Hepatocyte (in vitro differentiated cells): ENCODE data around the gene BARX2. TPM values are rescaled to one million over a fixed set of nuclear protein-coding genes. Genes with fewer than 3 reads are reported as not detected.

Experiments used
- DNase-seq: peaks from one replicate; pipeline ENCODE4 v3.0.0-alpha.2; 2016; ENCODE audit warnings: low spot score
- H2AFZ ChIP-seq: fragments of 200-600 bp; sonication (generic); 2 replicates; pipeline ENCODE4 v1.6.0; 2016; ENCODE audit warnings: antibody characterized with exemption, mild to moderate bottlenecking
- H3K27ac ChIP-seq: fragments of 200-600 bp; sonication (generic); 2 replicates; pipeline ENCODE4 v1.5.1; 2016; ENCODE audit warnings: mild to moderate bottlenecking
- H3K27me3 ChIP-seq: fragments of 200-600 bp; sonication (generic); 2 replicates; pipeline ENCODE4 v1.6.1; 2016
- H3K36me3 ChIP-seq: fragments of 200-600 bp; sonication (generic); replicated peaks from 2 replicates; pipeline ENCODE4 v1.5.1; 2016; ENCODE audit warnings: low read depth; ENCODE audit not compliant: insufficient read depth
- H3K4me1 ChIP-seq: fragments of 200-600 bp; sonication (generic); 2 replicates; pipeline ENCODE4 v1.5.1; 2016; ENCODE audit warnings: mild to moderate bottlenecking, moderate library complexity; ENCODE audit not compliant: insufficient read depth
- H3K4me2 ChIP-seq: fragments of 200-600 bp; sonication (generic); 2 replicates; pipeline ENCODE4 v1.6.0; 2016
- H3K4me3 ChIP-seq: fragments of 200-600 bp; sonication (generic); 2 replicates; pipeline ENCODE4 v1.5.1; 2016; ENCODE audit warnings: mild to moderate bottlenecking
- H3K79me2 ChIP-seq: fragments of 200-600 bp; sonication (generic); 2 replicates; pipeline ENCODE4 v1.6.0; 2017; ENCODE audit warnings: mild to moderate bottlenecking
- H3K9me2 ChIP-seq: fragments of 200-600 bp; sonication (generic); replicated peaks from 2 replicates; pipeline ENCODE4 v1.6.0; 2017; ENCODE audit warnings: mild to moderate bottlenecking; ENCODE audit not compliant: insufficient read depth
- H3K9me3 ChIP-seq: fragments of 200-600 bp; sonication (generic); 2 replicates; pipeline ENCODE4 v1.5.1; 2016; ENCODE audit warnings: low read depth, mild to moderate bottlenecking
- H4K20me1 ChIP-seq: fragments of 200-600 bp; sonication (generic); 2 replicates; pipeline ENCODE4 v1.6.0; 2016; ENCODE audit warnings: mild to moderate bottlenecking; ENCODE audit not compliant: insufficient read depth, poor library complexity, severe bottlenecking
- CTCF ChIP-seq: fragments of 200-600 bp; sonication (generic); IDR thresholded peaks from 2 replicates; pipeline ENCODE4 v1.5.1; 2016; ENCODE audit warnings: antibody characterized with exemption, mild to moderate bottlenecking; ENCODE audit not compliant: poor library complexity
- EZH2 ChIP-seq: fragments of 200-600 bp; sonication (generic); IDR thresholded peaks from 2 replicates; pipeline ENCODE4 v1.6.1; 2016; ENCODE audit warnings: antibody characterized with exemption, mild to moderate bottlenecking, borderline replicate concordance
- EZH2phosphoT487 ChIP-seq: fragments of 200-600 bp; sonication (generic); IDR thresholded peaks from one replicate; pipeline ENCODE4 v1.6.1; 2018; ENCODE audit warnings: antibody characterized with exemption, mild to moderate bottlenecking, low read depth, moderate library complexity; ENCODE audit not compliant: unreplicated experiment, severe bottlenecking
- WGBS: methylation state at CpG from one replicate; pipeline ENCODE4 v1.1.6; 2016; ENCODE audit warnings: low lambda C conversion rate; ENCODE audit errors: missing lambda C conversion rate; 5-methylcytosine and 5-hydroxymethylcytosine counted together
- polyA plus RNA-seq: library from polyadenylated mRNA; unstranded; fragments of >200 nt; fragmentation: Nextera tagmentation; extraction: Ambion mirVana; gene quantifications from 2 replicates; pipeline ENCODE4 v1.2.1, GENCODE V29; 2016
- total RNA-seq: library from RNA; depleted of rRNA; stranded (reverse); fragments of >200 nt; gene quantifications from 2 replicates; pipeline ENCODE4 v1.2.3, GENCODE V29; 2014

BARX2 gene
- total and polyA plus RNA-seq, 2 experiments from 2014 or later: 0.10 to 0.77 TPM

- TF ChIP-seq EZH2 (no peak), EZH2phosphoT487 (no peak), CTCF (no peak)
- 79% methylated on average over 2 of the region's 2 CpGs for WGBS
- Histone ChIP-seq H3K9me3 (no peaks in the 10 kb centered on the region), H3K9me2 (no peaks in the 10 kb centered on the region), H3K4me1 (peaks cover 9% of the 10 kb centered on the region), H4K20me1 (no peaks in the 10 kb centered on the region), H3K27ac (no peak overlapping the region), H3K36me3 (no peaks in the 10 kb centered on the region), H3K27me3 (peaks cover 3% of the 10 kb centered on the region), H3K4me2 (no peak overlapping the region), H3K4me3 (no peak overlapping the region), H2AFZ (no peak overlapping the region), H3K79me2 (no peaks in the 10 kb centered on the region)
- DNase-seq: no peak
Observed at GRCh38 chr11:129385801-129386200, 10.2 kb downstream of the BARX2 start.

GRCh38 chr11:129386795-129387397 is 11.2 kb downstream of the BARX2 start:
- Histone ChIP-seq H3K79me2 (no peaks in the 10 kb centered on the region), H4K20me1 (no peaks in the 10 kb centered on the region), H3K36me3 (no peaks in the 10 kb centered on the region), H3K4me1 (peaks cover 9% of the 10 kb centered on the region), H2AFZ (peak overlapping the region; percentile 23), H3K4me2 (peak overlapping the region; percentile 64), H3K9me2 (no peaks in the 10 kb centered on the region), H3K4me3 (no peak overlapping the region), H3K27me3 (peaks cover 3% of the 10 kb centered on the region), H3K27ac (no peak overlapping the region), H3K9me3 (no peaks in the 10 kb centered on the region)
- WGBS: 16% methylated on average over 11 of the region's 11 CpGs
- no peak for TF ChIP-seq EZH2phosphoT487
- peak; percentile 43 for DNase-seq

GRCh38 chr11:129387434-129387833 is 11.8 kb downstream of the BARX2 start:
- no peak overlapping the region for H2AFZ ChIP-seq
- H3K79me2 ChIP-seq: no peaks in the 10 kb centered on the region
- H3K4me1 ChIP-seq: peaks cover 9% of the 10 kb centered on the region
- H3K9me2 ChIP-seq: no peaks in the 10 kb centered on the region
- H3K4me3 ChIP-seq: no peak overlapping the region
- no peak for TF ChIP-seq EZH2
- no peak for TF ChIP-seq CTCF
- TF ChIP-seq EZH2phosphoT487: no peak
- no peaks in the 10 kb centered on the region for H3K36me3 ChIP-seq
- no peaks in the 10 kb centered on the region for H4K20me1 ChIP-seq
- 56% methylated on average over 1 of the region's 1 CpG for WGBS
- no peak overlapping the region for H3K27ac ChIP-seq
- peaks cover 3% of the 10 kb centered on the region for H3K27me3 ChIP-seq
- H3K9me3 ChIP-seq: no peaks in the 10 kb centered on the region
- DNase-seq: no peak
- peak overlapping the region; percentile 64 for H3K4me2 ChIP-seq

GRCh38 chr11:129388824-129389223 is 13.2 kb downstream of the BARX2 start:
- no peaks in the 10 kb centered on the region for H3K9me3 ChIP-seq
- DNase-seq: no peak
- H3K4me1 ChIP-seq: peaks cover 9% of the 10 kb centered on the region
- H3K4me3 ChIP-seq: no peak overlapping the region
- H4K20me1 ChIP-seq: no peaks in the 10 kb centered on the region
- H3K36me3 ChIP-seq: no peaks in the 10 kb centered on the region
- no peak overlapping the region for H3K27ac ChIP-seq
- peaks cover 3% of the 10 kb centered on the region for H3K27me3 ChIP-seq
- 54% methylated on average over 2 of the region's 2 CpGs for WGBS
- H3K4me2 ChIP-seq: no peak overlapping the region
- H3K79me2 ChIP-seq: no peaks in the 10 kb centered on the region
- no peaks in the 10 kb centered on the region for H3K9me2 ChIP-seq
- no peak for TF ChIP-seq CTCF
- H2AFZ ChIP-seq: no peak overlapping the region
